GM12864 (cell line): ENCODE measurements around the gene ADGRL2.
"Not testable (repeated sequence)": the region's sequence is repeated elsewhere in the genome, so short reads cannot be mapped to it uniquely, and the experiment has no call there.

Source experiments
- DNase-seq: peaks from one replicate; pipeline ENCODE4 v3.0.0-alpha.2; 2011; ENCODE audit warnings: low read depth
- H3K4me3 ChIP-seq: 2 replicates; pipeline ENCODE4 v1.5.1; 2011; ENCODE audit warnings: mild to moderate bottlenecking, low read depth, low read length, control low read depth
- CTCF ChIP-seq: IDR thresholded peaks from 2 replicates; pipeline ENCODE4 v1.5.1; 2011; ENCODE audit warnings: low read depth, mild to moderate bottlenecking, moderate library complexity, low read length, control low read depth, inconsistent platforms; ENCODE audit errors: missing control alignments

Gene ADGRL2

DNA sequence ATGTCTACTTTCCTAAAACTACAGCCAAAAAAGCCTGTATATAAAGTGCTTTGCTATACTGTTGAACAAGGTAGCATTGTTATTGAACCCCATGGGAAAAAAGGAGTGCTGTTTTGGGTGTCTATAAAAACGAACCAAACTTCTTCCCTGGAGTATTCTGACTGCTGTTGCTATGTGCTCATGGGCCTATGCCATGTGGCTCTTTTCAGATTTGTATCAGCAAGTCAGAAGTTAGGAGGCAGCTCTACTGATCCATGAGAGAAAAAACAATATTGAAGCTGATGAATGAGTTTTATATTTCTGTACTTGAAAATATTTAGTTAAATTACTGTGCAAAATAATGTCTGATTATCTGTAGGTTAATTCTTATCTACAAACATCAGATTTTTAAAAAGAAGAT, 66.5 kb downstream of the ADGRL2 start:
- no peak for TF ChIP-seq CTCF
- no peak overlapping the region for H3K4me3 ChIP-seq
- DNase-seq, result no peak

- no peak for TF ChIP-seq CTCF
- H3K4me3 ChIP-seq, result no peak overlapping the region
- no peak for DNase-seq
These were observed 68.6 kb downstream of the ADGRL2 start for GRCh38 chr1:81869307-81869706.

DNA sequence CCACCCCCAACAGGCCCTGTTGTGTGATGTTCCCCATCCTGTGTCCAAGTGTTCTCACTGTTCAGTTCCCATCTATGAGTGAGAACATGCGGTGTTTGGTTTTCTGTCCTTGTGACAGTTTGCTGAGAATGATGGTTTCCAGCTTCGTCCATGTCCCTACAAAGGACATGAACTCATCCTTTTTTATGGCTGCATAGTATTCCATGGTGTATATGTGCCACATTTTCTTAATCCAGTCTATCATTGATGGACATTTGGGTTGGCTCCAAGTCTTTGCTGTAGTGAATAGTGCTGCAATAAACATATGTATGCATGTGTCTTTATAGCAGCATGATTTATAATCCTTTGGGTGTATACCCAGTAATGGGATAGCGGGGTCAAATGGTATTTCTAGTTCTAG, 70.4 kb downstream of the ADGRL2 start:
- DNase-seq, H3K4me3 ChIP-seq: not testable (repeated sequence)

- TF ChIP-seq CTCF, result no peak
- no peak for DNase-seq
These were observed 73.2 kb downstream of the ADGRL2 start for GRCh38 chr1:81873946-81874345.

GRCh38 chr1:81874461-81874860, 73.7 kb downstream of the ADGRL2 start:
- DNase-seq, result no peak
- no peak overlapping the region for H3K4me3 ChIP-seq
- no peak for TF ChIP-seq CTCF

More at GRCh38 chr1:81873946-81874345, 73.2 kb downstream of the ADGRL2 start:
- H3K4me3 ChIP-seq, result no peak overlapping the region

DNA sequence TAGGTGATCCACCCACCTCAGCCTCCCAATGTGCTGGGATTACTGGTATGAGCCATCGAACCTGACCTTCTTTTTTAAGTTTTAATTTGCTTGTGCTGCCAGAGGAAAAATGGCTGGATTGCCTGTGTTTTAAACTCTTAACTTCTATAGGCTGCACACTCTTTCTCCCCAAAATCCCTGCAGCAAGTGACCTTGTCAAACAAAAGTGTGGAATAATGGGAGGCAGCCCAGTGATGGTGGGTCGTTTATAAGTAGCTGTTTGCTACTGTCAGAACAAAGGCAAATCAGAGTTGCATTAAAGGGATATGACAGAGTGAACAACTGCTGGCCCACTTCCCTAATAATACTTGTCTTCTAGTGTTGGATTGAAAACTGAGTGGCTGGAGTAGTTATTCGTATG, 74.2 kb downstream of the ADGRL2 start:
- no peak for DNase-seq
- H3K4me3 ChIP-seq, result no peak overlapping the region
- no peak for TF ChIP-seq CTCF

DNA sequence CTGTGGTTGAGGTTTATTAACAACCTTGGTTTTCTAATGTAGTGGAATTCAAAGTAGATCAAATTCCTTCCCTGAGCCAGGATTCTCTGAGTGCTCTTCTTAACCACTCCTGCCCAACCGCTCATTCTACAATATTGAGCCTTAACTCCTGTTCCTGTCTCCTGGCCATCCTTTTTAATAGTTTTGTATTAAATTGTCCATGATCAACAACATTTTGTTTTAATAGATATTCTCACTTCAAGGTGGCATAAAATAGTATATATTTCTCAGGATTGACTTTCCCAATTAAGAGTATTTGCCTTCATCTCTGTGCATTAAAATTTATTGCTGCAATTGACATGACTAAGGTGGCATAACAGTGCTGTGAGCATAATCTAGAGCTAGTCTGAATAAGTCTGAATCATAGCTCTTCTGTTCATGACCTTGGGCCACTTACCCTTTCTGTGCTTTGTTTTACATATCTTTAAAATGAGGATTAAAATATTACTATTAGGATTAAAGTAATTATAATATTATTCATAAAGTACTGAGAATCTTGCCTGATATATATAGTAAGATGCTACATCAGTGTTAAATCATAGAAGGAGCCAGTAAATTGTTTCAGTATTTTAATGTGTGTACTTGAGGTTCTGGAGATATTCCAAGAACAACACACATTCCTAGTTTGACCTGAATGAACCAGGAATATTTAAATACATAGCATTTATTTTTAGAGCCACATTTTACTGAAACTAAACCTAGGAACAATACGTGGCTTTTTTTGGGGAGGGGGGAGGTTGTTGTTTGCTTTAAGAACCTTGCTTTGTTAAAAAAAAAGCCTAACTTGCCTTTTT, 76.4 kb downstream of the ADGRL2 start:
- DNase-seq, result no peak
- TF ChIP-seq CTCF, result no peak
- H3K4me3 ChIP-seq, result no peak overlapping the region
